C4-2B (cell line): ENCODE data around the gene FLT3LG.

Experiments used
- CTCF ChIP-seq: fragments of 450-650 bp; conservative IDR thresholded peaks from 2 replicates; pipeline ENCODE4 v1.5.1; 2017; ENCODE audit warnings: mild to moderate bottlenecking
- ZFX ChIP-seq: fragments of 450-650 bp; IDR thresholded peaks from 2 replicates; pipeline ENCODE4 v1.6.1; 2017

DNA sequence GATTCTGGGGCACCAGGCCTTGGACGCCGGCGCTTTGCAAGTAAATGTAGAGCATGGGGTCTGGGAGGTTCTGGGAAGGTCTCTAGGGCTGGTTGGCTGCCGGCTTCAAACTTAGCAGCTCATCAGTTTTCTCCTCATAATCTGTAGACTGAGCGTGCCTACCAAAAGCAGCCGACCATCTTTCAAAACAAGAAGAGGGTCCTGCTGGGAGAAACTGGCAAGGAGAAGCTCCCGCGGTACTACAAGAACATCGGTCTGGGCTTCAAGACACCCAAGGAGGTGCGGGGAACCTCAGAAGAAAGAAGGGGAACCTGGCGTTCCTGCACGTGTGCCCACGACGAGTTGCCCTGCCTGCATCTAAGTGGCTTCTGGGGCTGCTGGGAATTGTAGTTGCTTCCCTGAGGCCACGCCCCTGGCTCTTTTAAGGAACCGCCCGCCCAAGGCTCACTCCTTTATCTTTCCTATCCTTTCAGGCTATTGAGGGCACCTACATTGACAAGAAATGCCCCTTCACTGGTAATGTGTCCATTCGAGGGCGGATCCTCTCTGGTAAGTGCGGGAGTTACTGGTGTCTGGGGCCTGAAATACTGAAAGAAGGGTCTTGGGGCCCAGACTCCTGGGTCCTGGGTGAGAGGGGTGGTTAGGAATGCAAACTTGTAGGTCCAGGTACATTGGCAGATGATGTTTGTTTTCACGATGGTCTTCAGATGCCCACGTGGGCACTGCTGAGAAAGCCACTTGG, 23.2 kb downstream of the FLT3LG start:
- TF ChIP-seq CTCF = no peak
- TF ChIP-seq ZFX = no peak
